Breast epithelium (tissue), 4 donors: ENCODE data around the gene CRAMP1. TPM values are rescaled to one million over a fixed set of nuclear protein-coding genes. Genes with fewer than 3 reads are reported as not detected.

ENCODE experiments used
- DNase-seq, 2 donors: peaks; one replicate each; pipeline ENCODE4 v3.0.0-alpha.2; 2019; ENCODE audit warnings: low spot score in 2 of 2
- H3K27ac ChIP-seq, 2 donors: fragments of 200-600 bp; sonication (generic) in 1 of 2; one replicate each; pipeline ENCODE4 v1.5.1; 2016 to 2019; ENCODE audit warnings: mild to moderate bottlenecking in 1 of 2
- H3K27me3 ChIP-seq, 2 donors: fragments of 200-600 bp; sonication (generic) in 1 of 2; one replicate each; pipeline versions ENCODE4 v1.5.1 to v1.6.0; 2017 to 2019; ENCODE audit warnings: control low read depth in 1 of 2, mild to moderate bottlenecking in 1 of 2
- H3K36me3 ChIP-seq: fragments of 200-600 bp; one replicate; pipeline ENCODE4 v1.5.1; 2019
- H3K4me1 ChIP-seq, 2 donors: fragments of 200-600 bp; sonication (generic); one replicate each; pipeline ENCODE4 v1.5.1; 2016 to 2019; ENCODE audit warnings: control low read depth in 1 of 2
- H3K4me3 ChIP-seq, 3 donors: fragments of 200-600 bp; sonication (generic); 1 replicate in 2 of 3; 2 replicates in 1 of 3; pipeline ENCODE4 v1.5.1; 2016 to 2019; ENCODE audit warnings: mild to moderate bottlenecking in 3 of 3, moderate library complexity in 2 of 3
- H3K9me3 ChIP-seq, 2 donors: fragments of 200-600 bp; sonication (generic) in 1 of 2; one replicate each; pipeline ENCODE4 v1.5.1; 2016 to 2019; ENCODE audit warnings: control low read depth in 1 of 2
- CTCF ChIP-seq, 3 donors: fragments of 450-650 bp; IDR thresholded peaks; one replicate each; pipeline ENCODE4 v1.5.1; 2016 to 2017; ENCODE audit warnings: antibody characterized with exemption in 3 of 3, mild to moderate bottlenecking in 3 of 3, moderate library complexity in 3 of 3
- POLR2A ChIP-seq: fragments of 450-650 bp; IDR thresholded peaks from one replicate; pipeline ENCODE4 v1.6.1; 2016; ENCODE audit warnings: antibody characterized with exemption, mild to moderate bottlenecking, moderate library complexity
- POLR2AphosphoS5 ChIP-seq, 3 donors: sonication (generic); formaldehyde crosslinking; IDR thresholded peaks; one replicate each; pipeline ENCODE4 v1.6.1; 2017; ENCODE audit warnings: antibody characterized with exemption in 3 of 3
- intact Hi-C: fragments of 100-400 bp; cut with DNase I; formaldehyde crosslinking; loops from one replicate; pipeline ENCODE4 v1.15.1; 2023; ENCODE audit warnings: low total_unique reads
- total RNA-seq, 3 donors: library from RNA; depleted of rRNA; stranded (reverse); fragments of >200 nt; gene quantifications; one replicate each; pipeline ENCODE4 v1.1.0, GENCODE V29; 2016

Gene CRAMP1
- total RNA-seq, 3 donors from 2014 or later: 9.6 to 13.8 (median 10.8) TPM

- H3K27me3 ChIP-seq: no peaks in the 10 kb centered on the region
- intact Hi-C loops: no loop called here
These were observed 2.4 kb downstream of the CRAMP1 start for GRCh38 chr16:1614456-1615102.

GRCh38 chr16:1615761-1616160 lies 3.6 kb downstream of the CRAMP1 start:
- peaks cover 0 to 2% of the 10 kb centered on the region in 2 donors for H3K4me1 ChIP-seq
- no peak for TF ChIP-seq POLR2A
- no peak for TF ChIP-seq CTCF (IDR thresholded peaks at IDR 0.05)
- no peak for TF ChIP-seq POLR2AphosphoS5 (IDR thresholded peaks at IDR 0.05)
- H3K4me3 ChIP-seq: peak overlapping the region in 1 of 3 donors; percentile 96
- H3K36me3 ChIP-seq: no peaks in the 10 kb centered on the region
- H3K9me3 ChIP-seq: no peaks in the 10 kb centered on the region
- H3K27ac ChIP-seq: no peak overlapping the region
- intact Hi-C loops: no loop called here
- no peaks in the 10 kb centered on the region for H3K27me3 ChIP-seq
- no peak for DNase-seq

More at GRCh38 chr16:1614456-1615102, 2.4 kb downstream of the CRAMP1 start:
- Histone ChIP-seq H3K4me3 (peak overlapping the region; percentile 87 to 96 (median 88)), H3K36me3 (no peaks in the 10 kb centered on the region), H3K9me3 (no peaks in the 10 kb centered on the region), H3K27ac (peak overlapping the region; percentile 71 to 87), H3K4me1 (peaks cover 0 to 2% of the 10 kb centered on the region in 2 donors)
- TF ChIP-seq POLR2A (no peak), POLR2AphosphoS5 (IDR thresholded peaks at IDR 0.05) (peak in 1 of 3 donors; percentile 12), CTCF (IDR thresholded peaks at IDR 0.05) (no peak)
- DNase-seq: no peak

- Histone ChIP-seq H3K9me3 (no peaks in the 10 kb centered on the region), H3K27ac (no peak overlapping the region), H3K27me3 (no peaks in the 10 kb centered on the region), H3K4me3 (no peak overlapping the region), H3K4me1 (peaks cover 0 to 2% of the 10 kb centered on the region in 2 donors), H3K36me3 (no peaks in the 10 kb centered on the region)
- intact Hi-C loops: no loop called here
- DNase-seq: no peak
- TF ChIP-seq POLR2A (no peak), CTCF (IDR thresholded peaks at IDR 0.05) (no peak), POLR2AphosphoS5 (IDR thresholded peaks at IDR 0.05) (no peak)
These were observed 7.8 kb downstream of the CRAMP1 start for GRCh38 chr16:1619976-1620375.

GRCh38 chr16:1620391-1620790 lies 8.2 kb downstream of the CRAMP1 start:
- H3K27me3 ChIP-seq: no peaks in the 10 kb centered on the region
- no peaks in the 10 kb centered on the region for H3K36me3 ChIP-seq
- intact Hi-C loops: no loop called here
- H3K9me3 ChIP-seq: no peaks in the 10 kb centered on the region
- TF ChIP-seq CTCF (IDR thresholded peaks at IDR 0.05) (no peak), POLR2A (no peak), POLR2AphosphoS5 (IDR thresholded peaks at IDR 0.05) (no peak)
- H3K4me3 ChIP-seq: no peak overlapping the region
- no peak for DNase-seq
- peaks cover 0 to 1% of the 10 kb centered on the region in 2 donors for H3K4me1 ChIP-seq
- H3K27ac ChIP-seq: no peak overlapping the region

- TF ChIP-seq POLR2A: no peak
- TF ChIP-seq POLR2AphosphoS5 (IDR thresholded peaks at IDR 0.05): no peak
- no peak for TF ChIP-seq CTCF (IDR thresholded peaks at IDR 0.05)
- no peak overlapping the region for H3K27ac ChIP-seq
- no peaks in the 10 kb centered on the region for H3K4me1 ChIP-seq
- no peaks in the 10 kb centered on the region for H3K36me3 ChIP-seq
- intact Hi-C loops: no loop called here
- no peak for DNase-seq
- no peaks in the 10 kb centered on the region for H3K27me3 ChIP-seq
- H3K9me3 ChIP-seq: no peaks in the 10 kb centered on the region
- no peak overlapping the region for H3K4me3 ChIP-seq
These were observed 9.7 kb downstream of the CRAMP1 start for GRCh38 chr16:1621851-1622250.
